Liver (tissue), 10 donors: ENCODE data around the gene ZNF217. TPM values are rescaled to one million over a fixed set of nuclear protein-coding genes. Genes with fewer than 3 reads are reported as not detected.

ENCODE experiments used
- DNase-seq: peaks from one replicate; pipeline ENCODE4 v3.0.0-alpha.2; 2017; ENCODE audit warnings: low spot score
- H3K27ac ChIP-seq, 2 donors: one replicate each; pipeline ENCODE4 v1.7.0; 2013; ENCODE audit warnings: inconsistent platforms in 2 of 2, low read length in 2 of 2, control low read depth in 1 of 2, low read depth in 1 of 2, mild to moderate bottlenecking in 1 of 2
- H3K27me3 ChIP-seq, 4 donors: one replicate each; pipeline versions ENCODE4 v1.6.1 to v1.7.0; 2013; ENCODE audit warnings: low read length in 3 of 4, inconsistent platforms in 1 of 4, mild to moderate bottlenecking in 1 of 4, moderate library complexity in 1 of 4; ENCODE audit not compliant: control insufficient read depth in 4 of 4, insufficient read depth in 4 of 4
- H3K36me3 ChIP-seq, 4 donors: one replicate each; pipeline versions ENCODE4 v1.6.1 to v1.7.0; 2013; ENCODE audit warnings: low read length in 3 of 4, mild to moderate bottlenecking in 3 of 4, low read depth in 1 of 4, moderate library complexity in 1 of 4; ENCODE audit not compliant: control insufficient read depth in 4 of 4, insufficient read depth in 3 of 4
- H3K4me1 ChIP-seq, 4 donors: one replicate each; pipeline versions ENCODE4 v1.6.1 to v1.7.0; 2013; ENCODE audit warnings: low read length in 3 of 4, mild to moderate bottlenecking in 3 of 4, moderate library complexity in 1 of 4; ENCODE audit not compliant: control insufficient read depth in 4 of 4, insufficient read depth in 4 of 4
- H3K4me3 ChIP-seq, 3 donors: one replicate each; pipeline versions ENCODE4 v1.6.1 to v1.7.0; 2013; ENCODE audit warnings: low read length in 3 of 3, control low read depth in 1 of 3, low read depth in 1 of 3, mild to moderate bottlenecking in 1 of 3
- H3K9ac ChIP-seq, 2 donors: one replicate each; pipeline ENCODE4 v1.7.0; 2013; ENCODE audit warnings: low read length in 2 of 2, mild to moderate bottlenecking in 2 of 2, moderate library complexity in 2 of 2, control low read depth in 1 of 2, low read depth in 1 of 2
- H3K9me3 ChIP-seq, 4 donors: one replicate each; pipeline versions ENCODE4 v1.6.1 to v1.7.0; 2013; ENCODE audit warnings: low read length in 3 of 4; ENCODE audit not compliant: control insufficient read depth in 4 of 4
- FOXA1 ChIP-seq: IDR thresholded peaks from 2 replicates; pipeline ENCODE4 v1.6.1; 2016; ENCODE audit warnings: antibody characterized with exemption
- ZBTB33 ChIP-seq: IDR thresholded peaks from 2 replicates; pipeline ENCODE4 v1.6.1; 2016; ENCODE audit warnings: antibody characterized with exemption
- WGBS: extraction: QIAGEN DNeasy Blood & Tissue Kit; methylation state at CpG from one replicate; pipeline ENCODE4 v1.1.7; 2013; 5-methylcytosine and 5-hydroxymethylcytosine counted together
- polyA plus RNA-seq, 2 donors: library from polyadenylated mRNA; stranded (reverse) in 1 of 2; unstranded in 1 of 2; fragments of 200-250 nt in 1 of 2; fragments of >200 nt in 1 of 2; fragmentation: Nextera tagmentation in 1 of 2; extraction: Ambion mirVana in 1 of 2; gene quantifications; one replicate each; pipeline versions ENCODE4 v1.2.1 to v1.2.3, GENCODE V29; 2013 to 2015
- small RNA-seq: library from RNA; depleted of rRNA; stranded (forward); fragments of <200 nt; gene quantifications from one replicate; pipeline ENCODE3, GENCODE V24; 2014
- total RNA-seq, 2 donors: library from RNA; depleted of rRNA; stranded (reverse); fragments of >200 nt; gene quantifications; one replicate each; pipeline ENCODE4 v1.2.3, GENCODE V29; 2014
- TF ChIP-seq, protein P1 (sequence below): fragments of 150-350 bp; IDR thresholded peaks from 2 replicates; pipeline ENCODE4 v1.5.1; 2017; ENCODE audit warnings: improper control_type of control experiment, low read depth, low read length; ENCODE audit not compliant: missing input control
- donor health status: healthy.
- donor health status: healthy.
- donor health status: healthy.
- donor health status: healthy.
- donor health status: healthy.

ZNF217 gene
- total and polyA plus RNA-seq, 4 donors = 4.2 to 16.3 (median 11.2) TPM

DNA sequence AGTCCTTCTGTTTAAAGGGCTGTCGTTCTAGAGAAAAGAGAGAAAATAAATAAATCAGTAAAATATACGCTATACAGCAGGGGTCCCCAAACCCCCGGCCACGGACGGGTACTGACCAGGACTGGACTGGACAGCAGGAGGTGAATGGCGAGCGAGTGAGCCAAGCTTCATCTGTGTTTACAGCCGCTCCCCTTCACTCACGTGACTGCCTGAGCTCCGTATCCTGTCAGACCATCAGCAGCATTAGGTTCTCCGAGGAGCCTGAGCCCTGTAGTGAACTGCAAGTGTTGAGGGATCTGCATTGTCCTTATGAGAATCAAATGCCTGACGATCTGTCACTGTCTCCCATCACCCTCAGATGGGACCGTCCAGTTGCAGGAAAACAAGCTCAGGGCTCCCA is 76.5 kb downstream of the ZNF217 start:
- Histone ChIP-seq H3K27ac (no peak overlapping the region), H3K36me3 (no peaks in the 10 kb centered on the region), H3K4me3 (no peak overlapping the region), H3K9me3 (no peaks in the 10 kb centered on the region), H3K9ac (no peak overlapping the region), H3K4me1 (no peaks in the 10 kb centered on the region), H3K27me3 (peaks cover 0 to 3% (median 0%) of the 10 kb centered on the region in 4 donors)
- TF ChIP-seq, protein P1, sequence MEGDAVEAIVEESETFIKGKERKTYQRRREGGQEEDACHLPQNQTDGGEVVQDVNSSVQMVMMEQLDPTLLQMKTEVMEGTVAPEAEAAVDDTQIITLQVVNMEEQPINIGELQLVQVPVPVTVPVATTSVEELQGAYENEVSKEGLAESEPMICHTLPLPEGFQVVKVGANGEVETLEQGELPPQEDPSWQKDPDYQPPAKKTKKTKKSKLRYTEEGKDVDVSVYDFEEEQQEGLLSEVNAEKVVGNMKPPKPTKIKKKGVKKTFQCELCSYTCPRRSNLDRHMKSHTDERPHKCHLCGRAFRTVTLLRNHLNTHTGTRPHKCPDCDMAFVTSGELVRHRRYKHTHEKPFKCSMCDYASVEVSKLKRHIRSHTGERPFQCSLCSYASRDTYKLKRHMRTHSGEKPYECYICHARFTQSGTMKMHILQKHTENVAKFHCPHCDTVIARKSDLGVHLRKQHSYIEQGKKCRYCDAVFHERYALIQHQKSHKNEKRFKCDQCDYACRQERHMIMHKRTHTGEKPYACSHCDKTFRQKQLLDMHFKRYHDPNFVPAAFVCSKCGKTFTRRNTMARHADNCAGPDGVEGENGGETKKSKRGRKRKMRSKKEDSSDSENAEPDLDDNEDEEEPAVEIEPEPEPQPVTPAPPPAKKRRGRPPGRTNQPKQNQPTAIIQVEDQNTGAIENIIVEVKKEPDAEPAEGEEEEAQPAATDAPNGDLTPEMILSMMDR = no peak
- TF ChIP-seq FOXA1 (no peak), ZBTB33 (no peak)
- WGBS = 63% methylated on average over 13 of the region's 13 CpGs
- DNase-seq = no peak

Small RNA genes lying within 50 kb of the gene (small RNA-seq; reads per million reads assigned to genes)
- gene RF00019 = not detected
